Stimulated activated CD8-positive, alpha-beta memory T cell treated with anti-CD3 and anti-CD28 coated beads, Interleukin-4, amount 100 ng/mL, for 48 hours (primary cell): ENCODE measurements around the gene PKN2.
"Not testable (repeated sequence)": the region's sequence is repeated elsewhere in the genome, so short reads cannot be mapped to it uniquely, and the experiment has no call there.

Experiments
- DNase-seq: peaks from one replicate; pipeline ENCODE4 v3.0.0-alpha.2; 2020

Gene PKN2

DNA sequence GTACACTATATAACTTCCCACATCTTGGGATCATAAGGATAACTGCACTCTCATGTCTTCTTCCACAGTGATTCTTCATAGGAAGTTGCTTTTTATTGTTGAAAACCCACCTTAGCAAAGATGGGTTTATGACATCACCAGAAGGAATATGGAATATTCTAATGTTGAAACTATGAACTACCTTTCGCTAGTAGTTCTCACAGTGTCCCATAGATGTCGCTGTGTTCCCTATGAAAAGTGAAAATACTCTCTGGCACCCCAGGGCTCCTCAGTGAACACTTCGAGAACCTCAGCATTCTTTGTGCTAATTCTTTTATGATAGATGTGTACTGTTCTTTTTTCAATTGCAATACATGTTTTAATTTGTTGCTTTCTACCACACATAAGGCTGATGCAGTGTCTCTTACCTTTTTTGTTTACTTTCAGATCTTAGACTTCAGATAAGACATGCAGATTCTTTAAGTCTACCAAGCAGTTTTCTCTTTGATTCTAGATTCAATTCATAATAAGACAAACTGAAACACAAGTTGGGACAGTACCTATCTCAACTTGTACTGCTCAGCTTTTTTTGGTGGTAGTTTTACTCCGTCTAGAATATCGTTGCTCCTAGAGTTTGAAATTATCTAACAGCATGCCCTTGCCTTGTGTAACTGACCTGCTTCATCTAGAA, 116.4 kb downstream of the PKN2 start:
- peak; percentile 58 for DNase-seq

DNA sequence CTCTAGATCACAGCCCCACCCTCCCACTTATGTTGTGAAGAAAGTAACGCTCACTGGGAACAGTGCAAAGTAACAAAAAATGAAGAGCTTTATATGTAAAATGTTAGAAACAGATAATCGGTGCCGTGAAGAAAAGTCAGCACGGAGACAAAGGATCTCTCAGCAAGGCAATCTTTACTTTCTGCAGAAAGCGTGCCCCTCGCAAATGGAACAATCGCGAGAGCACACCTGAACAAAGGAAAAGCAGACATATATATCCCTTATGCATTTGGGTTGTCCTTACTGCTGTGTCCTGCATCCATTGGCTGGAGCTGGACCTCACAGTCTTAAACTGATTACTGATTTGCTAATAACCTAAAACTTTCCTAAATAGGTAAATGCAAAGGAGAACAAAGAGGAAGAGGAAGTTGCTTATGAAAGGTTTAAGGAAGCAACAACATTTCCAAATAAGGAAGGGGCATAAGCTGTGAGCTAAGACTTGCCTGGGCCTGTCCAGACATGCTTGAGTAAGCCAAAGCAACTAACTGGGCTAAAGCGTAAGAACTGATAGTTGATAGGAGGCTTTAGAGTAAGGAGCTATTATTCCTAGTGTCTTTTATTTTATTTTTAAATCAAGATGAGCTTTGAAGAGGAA, 117.6 kb downstream of the PKN2 start:
- no peak for DNase-seq

DNA sequence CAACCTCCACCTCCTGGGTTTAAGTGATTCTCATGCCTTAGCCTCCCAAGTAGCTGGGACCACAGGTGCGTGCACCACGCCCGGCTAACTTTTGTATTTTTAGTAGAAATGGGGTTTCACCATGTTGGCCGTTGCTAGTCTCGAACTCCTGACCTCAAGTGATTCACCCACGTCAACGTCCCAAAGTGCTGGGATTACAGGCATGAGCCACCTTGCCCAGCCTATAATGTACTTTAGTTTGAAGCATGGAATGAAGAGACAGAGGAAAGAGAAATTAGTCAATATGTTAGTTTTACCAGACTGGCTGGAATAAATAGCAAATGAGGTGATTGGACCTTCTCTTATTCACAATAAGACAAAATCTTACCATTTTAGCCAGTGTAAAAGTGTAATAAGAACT, 118.3 kb downstream of the PKN2 start:
- DNase-seq = no peak

GRCh38 chr1:88802950-88803349, 118.9 kb downstream of the PKN2 start:
- DNase-seq = no peak

DNA sequence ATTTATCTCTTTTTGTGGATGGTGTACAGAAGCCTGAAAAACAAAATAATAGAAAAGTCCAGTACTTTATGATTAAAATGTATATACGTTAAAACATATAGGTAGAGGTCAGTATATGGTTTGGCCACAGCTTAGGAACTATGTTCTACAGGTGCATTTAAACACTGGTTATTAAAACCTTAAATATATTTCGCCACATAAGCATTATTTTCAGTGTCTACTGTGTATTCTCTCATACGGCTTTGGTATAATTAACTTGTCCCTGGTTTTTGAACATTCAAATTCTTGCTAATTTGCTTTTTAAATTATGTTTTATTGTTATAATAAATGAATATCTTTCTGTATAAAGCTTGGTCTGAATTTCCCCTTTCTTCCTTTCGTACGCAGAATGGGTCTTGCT, 119.4 kb downstream of the PKN2 start:
- no peak for DNase-seq

- DNase-seq = no peak
Measured at GRCh38 chr1:88812366-88812765, 128.3 kb downstream of the PKN2 start.

DNA sequence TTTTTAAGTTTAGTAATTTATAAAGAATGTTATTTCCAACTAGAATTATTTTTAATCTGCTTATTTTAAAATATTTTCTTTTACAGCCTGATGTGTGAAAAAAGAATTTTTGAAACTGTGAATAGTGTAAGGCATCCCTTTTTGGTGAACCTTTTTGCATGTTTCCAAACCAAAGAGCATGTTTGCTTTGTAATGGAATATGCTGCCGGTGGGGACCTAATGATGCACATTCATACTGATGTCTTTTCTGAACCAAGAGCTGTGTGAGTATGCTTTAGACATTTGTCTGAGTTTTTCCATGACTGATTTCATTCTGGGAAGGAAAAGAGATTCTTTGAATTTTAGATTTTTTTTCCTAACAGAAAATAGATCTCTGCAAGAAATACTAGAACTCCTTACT, 129.4 kb downstream of the PKN2 start:
- DNase-seq = no peak

- DNase-seq = not testable (repeated sequence)
Measured at GRCh38 chr1:88819642-88820041, 135.6 kb downstream of the PKN2 start.

- no peak for DNase-seq
Measured at GRCh38 chr1:88825721-88826120, 141.6 kb downstream of the PKN2 start.

DNA sequence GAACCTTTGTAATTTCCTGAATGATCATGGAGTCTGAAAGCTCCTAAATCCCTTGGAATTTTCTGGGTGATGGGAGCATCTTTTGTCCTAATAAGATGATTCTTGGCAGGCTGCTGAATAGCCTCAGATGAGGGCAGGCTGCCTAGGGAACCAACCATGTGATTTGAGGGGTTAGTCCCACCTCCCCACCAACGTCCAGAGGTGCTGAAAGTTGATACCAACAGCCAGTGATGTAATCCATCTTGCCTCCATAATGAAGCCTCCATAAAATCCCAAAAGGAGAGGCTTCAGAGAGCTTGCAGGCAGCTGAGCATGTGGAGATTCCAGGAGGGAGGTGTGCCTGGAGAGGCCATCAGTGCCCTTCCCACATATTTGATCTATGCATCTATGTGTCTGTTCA, 163.6 kb downstream of the PKN2 start:
- no peak for DNase-seq

- no peak for DNase-seq
Measured at GRCh38 chr1:88851303-88852063, 167.4 kb downstream of the PKN2 start.

DNA sequence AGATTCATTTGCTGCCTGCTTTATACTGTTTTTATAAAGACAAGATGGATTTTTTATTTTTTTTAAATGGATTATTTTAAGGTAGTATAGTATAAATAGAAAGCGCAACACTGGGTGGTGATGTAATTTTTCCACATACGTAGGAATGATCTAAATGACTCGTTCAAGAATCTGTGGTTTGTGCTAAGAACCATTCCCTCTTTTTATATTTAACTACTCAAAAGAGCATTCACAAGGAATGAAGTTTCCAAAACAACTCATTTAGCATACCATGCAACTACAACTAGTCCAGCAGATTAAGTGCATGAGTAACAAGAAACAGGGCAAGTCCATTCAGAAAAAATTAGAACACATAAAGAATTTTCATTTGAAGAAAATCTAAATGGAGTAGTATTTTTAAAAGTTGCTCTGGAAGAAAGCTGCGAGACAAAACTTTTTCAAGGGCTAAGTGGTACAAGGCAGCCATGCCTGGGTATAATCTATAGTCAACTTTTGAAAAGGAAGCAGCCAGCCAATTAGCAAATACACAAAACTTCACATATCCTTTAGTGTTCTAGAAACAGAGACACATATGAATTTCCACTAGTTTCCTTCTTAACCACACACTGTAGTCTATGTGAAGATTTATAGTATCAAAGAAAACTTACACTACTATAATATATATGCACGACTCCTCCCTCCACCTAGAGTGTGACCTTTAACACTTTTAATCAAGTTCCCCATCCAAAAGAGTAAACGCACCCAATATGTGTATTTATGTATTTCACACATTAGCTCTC, 183.9 kb downstream of the PKN2 start:
- DNase-seq = no peak

DNA sequence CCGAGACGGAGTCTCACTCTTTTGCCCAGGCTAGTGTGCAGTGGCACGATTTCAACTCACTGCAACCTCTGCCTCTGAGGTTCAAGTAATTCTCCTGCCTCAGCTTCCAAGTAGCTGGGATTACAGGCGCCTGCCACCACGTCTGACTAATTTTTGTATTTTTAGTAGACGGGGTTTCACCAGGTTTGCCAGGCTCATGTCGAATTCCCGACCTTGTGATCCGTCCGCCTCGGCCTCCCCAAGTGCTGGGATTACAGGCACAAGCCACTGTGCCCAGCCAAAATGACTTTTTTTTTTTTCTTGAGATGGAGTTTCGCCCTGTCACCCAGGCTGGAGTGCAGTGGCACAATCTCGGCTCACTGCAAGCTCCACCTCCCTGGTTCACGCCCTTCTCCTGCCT, 185.6 kb downstream of the PKN2 start:
- not testable (repeated sequence) for DNase-seq

DNA sequence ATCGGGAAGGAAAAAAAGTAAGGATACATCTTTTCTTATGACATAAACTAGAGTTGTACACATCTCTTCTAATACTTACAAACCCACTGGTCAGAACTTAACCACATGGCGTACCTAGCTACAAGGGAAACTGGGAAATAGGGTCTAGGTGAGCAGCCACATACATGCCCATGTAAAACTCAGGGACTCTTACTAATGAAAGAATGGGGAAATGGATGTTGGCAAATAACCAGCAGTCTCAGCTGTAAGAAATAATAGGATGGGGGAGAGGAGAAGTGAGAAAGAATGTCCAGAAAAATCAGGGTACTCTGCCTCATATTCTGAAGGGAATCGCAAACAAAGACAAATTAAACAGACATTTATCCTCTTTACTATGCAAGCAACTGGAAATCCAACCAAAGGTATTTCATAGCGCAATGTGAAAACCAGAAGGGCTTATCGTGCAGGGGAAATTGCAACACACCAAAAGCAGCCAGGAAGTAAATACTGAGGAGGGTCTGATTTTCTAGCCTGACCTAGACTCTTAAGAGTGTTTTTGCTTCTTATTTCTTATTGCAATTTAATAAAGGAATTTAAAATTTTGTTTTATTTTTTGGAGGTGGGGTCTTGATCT, 189.8 kb downstream of the PKN2 start:
- DNase-seq = no peak

- DNase-seq = no peak
Measured at GRCh38 chr1:88875595-88875994, 191.5 kb downstream of the PKN2 start.

GRCh38 chr1:88876573-88877365, 192.7 kb downstream of the PKN2 start:
- DNase-seq = no peak

DNA sequence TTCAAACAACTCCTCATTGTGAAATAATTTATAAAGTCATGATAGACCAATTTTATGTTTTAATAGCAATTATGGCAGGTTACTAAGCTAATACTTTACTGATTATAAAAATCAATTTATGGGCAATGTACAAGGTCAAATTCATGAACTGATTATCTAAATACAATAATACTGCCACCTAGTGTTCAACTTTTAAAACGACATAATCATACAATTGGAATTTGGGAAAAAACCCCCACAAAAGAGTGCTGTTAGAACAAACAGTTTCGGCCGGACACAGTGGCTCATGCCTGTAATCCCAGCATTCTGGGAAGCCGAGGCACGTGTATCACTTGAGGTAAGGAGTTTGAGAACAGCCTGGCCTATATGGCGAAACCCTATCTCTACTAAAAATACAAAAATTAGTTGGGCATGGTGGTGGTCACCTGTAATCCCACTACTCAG, 193.3 kb downstream of the PKN2 start:
- DNase-seq = no peak

DNA sequence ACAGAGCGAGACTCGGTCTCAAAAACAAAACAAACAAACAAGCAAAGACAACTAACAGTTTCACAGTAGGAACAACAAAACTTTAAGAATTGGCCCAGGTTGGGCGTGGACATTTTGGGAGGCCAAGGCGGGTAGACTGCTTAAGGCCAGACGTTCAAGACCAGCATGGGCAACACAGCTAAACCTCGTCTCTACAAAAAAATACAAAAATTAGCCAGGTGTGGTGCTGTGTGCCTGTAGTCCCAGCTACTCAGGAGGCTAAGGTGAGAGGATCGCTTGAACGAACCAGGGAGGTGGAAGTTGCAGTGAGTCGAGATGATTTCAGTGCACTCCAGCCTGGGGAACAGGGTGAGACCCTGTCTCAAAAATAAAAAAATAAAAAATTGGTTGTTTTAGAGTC, 193.8 kb downstream of the PKN2 start:
- no peak for DNase-seq

DNA sequence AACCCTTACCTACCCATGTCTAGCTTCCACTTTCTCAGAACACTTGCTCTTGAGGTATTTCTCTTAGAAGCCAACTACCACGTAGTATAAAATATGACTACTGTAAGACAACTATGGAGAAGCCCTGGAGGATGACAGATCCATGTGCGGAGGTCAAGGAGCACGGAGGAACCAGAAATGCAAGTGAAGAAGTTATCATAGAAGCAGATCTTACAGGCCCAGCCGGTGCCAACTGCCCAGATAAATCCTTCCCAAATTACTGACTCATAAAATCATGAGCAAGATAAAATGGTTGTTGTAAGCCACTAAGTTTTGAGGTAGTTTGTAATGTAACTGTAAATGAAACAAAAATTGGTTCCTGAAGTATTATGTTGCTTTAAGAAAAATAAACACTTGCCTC, 194.7 kb downstream of the PKN2 start:
- no peak for DNase-seq

DNA sequence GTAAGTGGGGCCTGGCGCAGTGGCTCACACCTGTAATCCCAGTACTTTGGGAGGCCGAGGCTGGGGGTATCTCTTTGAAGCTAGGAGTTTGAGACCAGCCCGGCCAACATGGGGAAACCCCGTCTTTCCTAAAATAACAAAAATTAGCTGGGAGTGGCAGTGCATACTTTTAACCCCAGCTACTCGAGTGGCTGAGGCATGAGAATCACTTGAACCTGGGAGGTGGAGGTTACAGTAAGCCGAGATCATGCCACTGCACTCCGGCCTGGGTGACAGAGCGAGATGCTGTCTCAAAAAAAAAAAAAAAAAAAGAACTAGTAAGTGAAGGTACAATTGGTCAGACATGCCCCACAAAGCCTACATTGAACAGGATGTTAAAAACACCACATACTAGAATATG, 196.6 kb downstream of the PKN2 start:
- DNase-seq = not testable (repeated sequence)

DNA sequence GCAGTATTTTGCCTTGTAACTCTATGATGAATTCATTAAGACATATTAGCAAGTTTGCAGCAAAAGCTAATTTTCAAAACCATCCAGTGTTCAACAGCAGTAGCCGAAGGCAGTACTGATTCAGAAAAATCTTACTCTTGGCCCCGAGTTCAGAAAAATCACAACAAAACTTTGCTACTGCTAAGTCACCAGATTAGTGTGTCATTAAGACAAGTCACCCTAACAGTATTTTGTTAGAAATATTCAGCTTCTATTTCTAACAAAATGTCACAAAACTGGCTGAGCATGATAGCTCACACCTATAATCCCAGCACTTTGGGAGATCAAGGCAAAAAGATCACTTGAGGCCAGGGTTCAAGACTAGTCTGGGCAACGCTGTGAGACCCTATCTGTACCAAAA, 199.1 kb downstream of the PKN2 start:
- DNase-seq = no peak
